ENCODE measurements around the gene MAPRE2.

Gene MAPRE2

GRCh38 chr18:35063875-35064690, 22.9 kb downstream of the MAPRE2 start:
- no peak for DNase-seq

- DNase-seq: no peak
Observed at GRCh38 chr18:35067454-35067853, 26.2 kb downstream of the MAPRE2 start.

DNA sequence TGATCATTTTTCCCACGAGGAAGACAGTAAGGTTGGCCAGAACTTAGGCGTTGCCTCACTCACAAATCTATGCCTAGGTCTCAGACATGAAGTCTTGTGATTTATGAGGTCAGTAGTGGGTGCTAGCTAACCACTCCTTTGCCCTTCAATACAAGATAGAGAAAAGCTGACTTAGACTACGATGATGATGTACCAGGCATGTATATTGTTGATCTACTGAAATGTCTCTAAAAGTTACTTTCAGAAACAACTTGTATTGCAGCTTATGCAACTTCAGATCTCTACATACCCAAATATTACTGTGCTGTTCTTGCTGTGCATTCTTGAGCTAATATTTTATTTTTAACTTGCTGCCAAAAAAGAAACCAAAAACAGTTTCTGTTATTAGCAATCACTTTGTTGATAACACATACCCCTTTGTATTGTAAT, 30.6 kb downstream of the MAPRE2 start:
- DNase-seq: no peak

DNA sequence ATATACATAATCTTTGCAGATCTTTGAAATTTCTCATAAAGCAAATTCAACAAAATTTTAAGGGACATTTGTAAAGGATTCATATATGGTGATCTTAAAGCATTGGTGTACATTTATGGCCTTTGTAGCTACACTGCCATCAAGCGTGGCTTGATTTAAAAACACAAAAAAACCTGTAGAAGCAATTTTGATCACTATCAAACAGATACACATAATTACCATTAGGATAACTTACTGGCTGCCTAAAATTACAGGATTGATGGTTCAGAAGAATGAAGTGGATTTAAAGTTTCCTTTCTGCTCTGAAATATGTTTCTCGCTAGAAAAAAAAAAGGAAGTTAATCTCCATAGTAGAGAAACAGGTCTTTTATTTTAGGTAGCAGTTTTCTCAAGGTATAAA, 31.4 kb downstream of the MAPRE2 start:
- no peak for DNase-seq

- no peak for DNase-seq
Observed at GRCh38 chr18:35073186-35074105, 32.2 kb downstream of the MAPRE2 start.

DNA sequence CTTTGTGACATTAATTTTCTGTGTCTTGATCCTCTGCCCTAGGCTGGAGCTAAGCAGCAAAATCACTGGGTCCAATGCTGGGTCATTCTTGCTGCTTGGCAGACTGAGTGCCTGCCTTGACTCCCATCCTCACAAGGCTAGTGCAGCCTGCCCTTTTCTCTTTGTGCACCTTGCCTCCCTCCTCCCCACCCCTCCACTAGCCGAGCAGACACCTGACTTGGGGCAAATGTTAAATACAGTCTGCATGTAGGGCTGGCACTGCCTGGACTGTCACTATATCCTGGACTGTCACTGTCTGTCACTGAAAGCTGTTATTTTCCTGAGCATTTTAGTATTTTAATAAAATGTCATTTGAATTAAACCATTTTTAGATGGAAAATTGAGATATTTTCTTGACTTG, 33.4 kb downstream of the MAPRE2 start:
- no peak for DNase-seq

DNA sequence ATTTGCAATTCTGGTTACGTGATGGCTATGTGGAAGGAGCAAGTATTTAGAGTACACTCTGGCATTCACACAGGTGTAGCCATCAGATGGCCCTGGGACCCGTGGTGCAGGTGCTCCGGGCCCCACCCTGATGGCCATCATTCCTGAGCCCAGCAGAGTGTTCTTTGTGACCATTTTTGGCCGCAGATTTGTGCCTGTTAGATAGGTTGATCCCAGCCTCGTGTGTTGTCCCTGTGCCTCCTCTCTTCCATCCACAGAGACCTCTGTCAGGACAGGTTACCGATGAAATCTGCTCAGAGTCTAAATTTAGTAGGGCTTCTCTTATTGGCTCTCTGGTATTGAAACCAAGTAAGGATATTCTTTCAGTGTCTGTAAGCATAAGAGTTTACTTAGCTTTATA, 33.9 kb downstream of the MAPRE2 start:
- no peak for DNase-seq

GRCh38 chr18:35076135-35076924, 35.1 kb downstream of the MAPRE2 start:
- DNase-seq: no peak

- no peak for DNase-seq
Observed at GRCh38 chr18:35077937-35078336, 36.7 kb downstream of the MAPRE2 start.

- DNase-seq: no peak
Observed at GRCh38 chr18:35080058-35080457, 38.8 kb downstream of the MAPRE2 start.

DNA sequence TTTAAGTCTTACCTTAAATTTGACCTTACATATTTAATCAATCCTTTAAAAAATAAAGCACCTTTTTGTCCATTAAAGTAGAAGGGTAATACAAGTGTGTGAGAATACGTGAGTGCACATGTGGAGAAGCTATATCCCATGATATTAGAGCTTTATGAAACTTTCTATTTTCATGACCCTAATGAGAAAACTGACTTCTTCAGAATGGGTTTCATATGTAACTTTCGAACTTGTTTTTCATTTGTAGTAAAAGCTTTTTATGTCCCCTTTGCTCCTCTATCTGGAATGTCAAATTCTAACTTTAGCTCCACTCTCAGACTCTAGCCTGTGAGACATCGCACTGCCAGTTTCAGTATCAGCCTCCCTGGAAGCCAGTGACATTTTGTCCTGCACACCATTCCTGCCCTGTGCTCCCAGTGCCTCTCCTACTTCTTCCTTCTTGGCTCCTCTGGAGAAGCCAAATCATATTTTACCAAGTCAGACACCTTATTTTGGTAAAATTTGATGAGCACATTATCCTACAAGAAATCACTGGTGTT, 42.0 kb downstream of the MAPRE2 start:
- DNase-seq: no peak

DNA sequence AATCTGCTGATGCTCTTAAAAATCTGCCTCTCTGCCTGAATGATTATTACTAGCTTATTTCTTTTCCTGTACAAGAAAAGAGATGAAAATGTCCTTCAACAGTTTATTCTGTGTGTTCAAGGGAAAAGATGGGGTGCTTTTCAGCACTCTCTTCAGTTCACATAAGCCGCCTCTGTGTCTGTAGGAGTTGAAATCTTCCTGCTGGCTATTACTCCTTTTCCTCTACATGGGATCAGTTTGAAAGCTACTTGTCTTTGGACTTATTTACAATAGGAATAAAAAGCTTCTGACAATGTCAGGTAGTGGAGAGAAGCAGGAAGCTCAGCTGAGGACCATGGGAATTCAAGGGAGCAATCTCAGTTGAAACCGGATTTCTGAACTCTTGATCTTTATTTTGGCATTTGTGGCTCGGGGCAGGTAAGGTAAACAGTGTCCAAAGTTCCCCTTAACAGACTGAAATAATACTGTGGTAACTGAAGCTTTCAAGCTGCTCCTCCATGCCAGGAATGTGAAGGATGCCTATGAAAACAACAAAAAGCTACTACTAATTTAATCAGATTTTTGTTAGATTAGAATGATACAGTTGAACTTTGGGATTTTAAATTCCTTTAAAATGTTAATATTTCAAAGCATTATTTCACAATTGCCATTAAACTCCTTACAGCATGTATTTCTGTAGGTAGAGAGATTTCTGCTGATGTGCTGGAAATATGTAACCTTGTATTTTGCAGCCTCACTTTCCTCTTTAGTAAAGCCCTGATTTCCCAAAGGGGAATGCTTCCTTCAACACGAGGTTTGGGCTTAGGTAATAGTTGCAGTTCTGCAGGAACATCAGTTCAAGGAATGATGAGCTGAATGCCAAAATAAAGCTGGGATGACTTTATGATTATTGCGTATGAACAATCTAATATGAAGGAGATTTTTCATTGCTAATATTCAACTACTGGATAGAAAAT, 43.6 kb downstream of the MAPRE2 start:
- no peak for DNase-seq

DNA sequence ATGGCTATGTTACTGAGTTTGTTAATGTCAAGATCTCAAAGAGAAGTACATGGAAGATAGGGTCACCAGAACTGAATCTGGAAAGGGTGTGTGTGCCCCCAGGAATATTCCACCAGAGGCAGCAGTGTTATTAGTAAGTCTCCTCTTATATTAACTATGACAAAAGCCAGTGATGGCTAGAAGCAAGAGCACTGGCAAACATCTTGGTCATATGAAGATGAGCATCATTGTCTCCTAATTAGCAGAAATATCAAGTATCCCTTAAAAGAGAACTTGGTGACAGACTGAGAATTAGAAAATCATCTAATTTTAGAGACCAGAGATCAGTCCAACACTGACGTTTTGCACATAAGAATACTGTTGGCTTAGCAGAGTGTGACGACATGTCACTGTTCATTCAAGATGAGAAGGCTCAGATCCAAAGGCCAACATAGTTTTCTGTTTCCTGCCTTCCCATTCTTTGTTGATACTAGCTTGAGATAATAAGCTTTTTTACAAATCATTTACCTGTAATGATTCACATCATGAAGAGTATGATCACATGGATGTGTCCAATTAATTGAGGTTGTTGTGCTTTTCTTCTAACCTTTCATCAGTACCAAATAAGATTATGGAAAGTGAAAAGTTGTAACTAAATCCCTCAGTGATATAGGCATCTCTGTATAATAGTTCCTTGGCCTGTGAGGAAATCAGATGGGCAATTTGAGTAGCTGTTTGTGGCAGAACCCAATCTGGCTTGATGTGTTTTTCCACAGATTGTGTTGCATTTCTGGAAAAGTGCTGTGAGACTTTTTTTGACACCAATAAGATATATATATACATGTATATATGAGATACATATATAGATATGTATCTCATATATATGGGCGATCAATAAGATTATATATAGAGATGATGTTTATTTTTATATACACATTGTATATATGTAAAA, 44.5 kb downstream of the MAPRE2 start:
- no peak for DNase-seq

- no peak for DNase-seq
Observed at GRCh38 chr18:35086704-35087103, 45.5 kb downstream of the MAPRE2 start.

DNA sequence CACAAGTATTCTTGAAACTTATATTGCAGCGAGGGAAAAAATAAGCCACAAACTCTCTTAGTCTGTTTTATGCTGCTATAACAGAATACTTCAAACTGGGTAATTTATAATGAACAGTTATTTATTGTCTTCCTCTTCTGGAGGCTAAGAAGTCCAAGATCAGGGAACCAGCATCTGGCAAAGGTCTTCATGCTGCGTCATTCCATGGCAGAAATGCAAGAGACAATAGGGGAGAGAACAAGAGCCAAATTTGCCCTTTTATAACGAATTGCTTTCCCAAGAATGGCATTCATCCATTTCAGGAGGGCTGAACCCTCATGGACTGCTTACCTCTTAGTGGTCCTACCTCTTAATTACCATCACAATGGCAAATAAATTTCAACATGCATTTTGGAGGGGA, 46.5 kb downstream of the MAPRE2 start:
- DNase-seq: no peak

DNA sequence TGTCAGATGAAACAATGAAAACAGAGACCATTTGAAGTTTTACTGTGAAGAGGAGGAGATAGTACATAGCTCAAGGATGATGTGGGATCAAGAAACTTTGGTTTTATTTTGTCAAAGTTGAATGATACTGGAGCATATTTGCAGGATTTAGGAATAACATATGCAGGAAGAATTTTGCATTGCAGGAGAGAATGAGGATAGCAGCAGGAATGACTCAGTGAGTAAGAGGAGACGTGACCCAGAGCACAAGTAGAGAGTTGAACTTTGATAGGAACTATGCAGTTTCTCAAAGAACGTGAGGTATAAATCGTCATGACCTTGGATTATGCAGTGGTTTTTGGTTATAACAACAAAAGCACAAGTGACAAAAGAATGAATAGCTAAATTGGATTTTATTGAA, 47.7 kb downstream of the MAPRE2 start:
- no peak for DNase-seq

DNA sequence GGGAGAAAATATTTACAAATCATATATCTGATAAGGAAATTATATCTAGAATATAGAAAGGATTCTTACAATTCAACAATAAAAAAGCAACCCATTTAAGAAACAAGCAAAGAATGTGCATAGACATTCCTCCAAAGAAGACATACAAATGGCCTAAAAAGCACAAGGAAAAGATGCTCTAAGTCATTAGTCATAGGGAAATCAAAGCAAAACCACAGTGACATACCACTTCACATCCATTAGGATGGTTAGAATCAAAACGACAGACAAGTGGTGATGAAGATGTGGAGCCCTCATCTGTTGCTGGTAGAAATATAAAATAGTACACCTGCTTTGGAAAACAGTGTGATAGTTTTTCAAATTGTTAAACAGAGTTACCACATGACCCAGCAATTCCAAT, 48.2 kb downstream of the MAPRE2 start:
- no peak for DNase-seq

DNA sequence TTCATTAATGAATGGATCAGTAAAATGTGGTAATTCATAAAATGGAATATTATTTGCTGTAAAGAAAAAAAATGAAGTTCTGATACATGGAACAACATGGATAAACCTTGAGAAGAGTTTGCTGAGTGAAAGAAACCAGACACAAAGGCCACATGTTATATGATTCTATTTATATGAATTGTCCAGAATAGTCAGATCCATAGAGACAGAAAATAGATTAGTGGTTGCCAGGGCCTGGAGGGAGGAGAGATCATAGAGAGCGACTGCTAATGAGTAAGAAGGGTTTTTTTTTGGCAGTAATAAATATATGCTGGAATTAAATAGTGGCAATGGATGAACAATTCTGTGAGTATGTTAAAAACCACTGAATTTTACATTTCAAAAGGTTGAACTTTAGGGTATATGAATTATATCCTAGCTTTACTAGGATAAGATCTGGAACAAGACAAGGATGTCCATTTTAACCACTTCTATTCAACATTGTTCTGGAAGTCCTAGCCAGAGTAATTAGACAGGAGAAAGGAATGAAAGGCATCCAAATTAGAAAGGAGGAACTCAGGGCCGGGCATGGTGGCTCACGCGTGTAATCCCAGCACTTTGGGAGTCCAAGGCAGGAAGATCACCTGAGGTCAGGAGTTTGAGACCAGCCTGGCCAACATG, 48.8 kb downstream of the MAPRE2 start:
- no peak for DNase-seq

- DNase-seq: no peak
Observed at GRCh38 chr18:35091841-35092240, 50.6 kb downstream of the MAPRE2 start.

All from GF-D8 (cell line).